ENCODE data around the gene PDS5A. TPM values are rescaled to one million over a fixed set of nuclear protein-coding genes. Genes with fewer than 3 reads are reported as not detected.

PDS5A gene
- polyA plus RNA-seq, 3 donors = 14.2 to 19.4 (median 17.7) TPM

GRCh38 chr4:39898015-39898414, 79.7 kb downstream of the PDS5A start:
- Mint-ChIP-seq H3K36me3 (peaks cover 76 to 90% of the 10 kb centered on the region in 2 donors), H3K4me3 (no peak overlapping the region), H3K4me1 (no peaks in the 10 kb centered on the region), H3K27me3 (ENCODE audit: low read depth in 3 of 3) (no peaks in the 10 kb centered on the region), H3K27ac (no peak overlapping the region), H3K9me3 (no peaks in the 10 kb centered on the region)
- Histone ChIP-seq H3K9me3 (replicated peaks in 1 of 2; ENCODE audit: control insufficient read depth in 1 of 2, insufficient read depth in 1 of 2, low read length in 2 of 2) (no peaks in the 10 kb centered on the region), H3K27ac (ENCODE audit: low read depth in 1 of 2, low read length in 2 of 2) (no peak overlapping the region), H3K9ac (ENCODE audit: insufficient read depth, low read length, poor library complexity, severe bottlenecking) (no peak overlapping the region), H3K4me3 (replicated peaks in 1 of 3; ENCODE audit: low read depth in 2 of 3, low read length in 3 of 3) (no peak overlapping the region), H3K27me3 (ENCODE audit: control insufficient read depth in 2 of 2, insufficient read depth in 2 of 2, low read length in 2 of 2) (no peaks in the 10 kb centered on the region), H3K4me1 (ENCODE audit: control insufficient read depth in 1 of 2, insufficient read depth in 2 of 2, low read length in 2 of 2) (no peaks in the 10 kb centered on the region), H2AFZ (ENCODE audit: insufficient read depth, low read depth, low read length, poor library complexity, severe bottlenecking) (no peak overlapping the region), H3K36me3 (replicated peaks in 1 of 2; ENCODE audit: control insufficient read depth in 1 of 2, insufficient read depth in 2 of 2, low read length in 2 of 2) (peaks cover 81 to 100% of the 10 kb centered on the region in 2 donors), H4K20me1 (ENCODE audit: insufficient read depth, low read length) (no peaks in the 10 kb centered on the region), H3K4me2 (replicated peaks; ENCODE audit: extremely low read depth, low read length, poor library complexity, severe bottlenecking) (no peak overlapping the region), H3K79me2 (ENCODE audit: insufficient read depth, low read length) (no peaks in the 10 kb centered on the region)
- intact Hi-C loops (cut with micrococcal nuclease) = no loop called here
- no peak for TF ChIP-seq CTCF (IDR thresholded peaks at IDR 0.05)
- WGBS (ENCODE audit: insufficient coverage) = no CpG with 5 or more reads among the region's 1 CpG
- no peak for DNase-seq

GRCh38 chr4:39893693-39894072, 84.0 kb downstream of the PDS5A start:
- Mint-ChIP-seq H3K27me3 (ENCODE audit: low read depth in 3 of 3) (no peaks in the 10 kb centered on the region), H3K36me3 (peaks cover 72 to 87% of the 10 kb centered on the region in 2 donors), H3K4me1 (no peaks in the 10 kb centered on the region), H3K27ac (peak overlapping the region in 1 of 7 donors; percentile 51), H3K9me3 (no peaks in the 10 kb centered on the region), H3K4me3 (no peak overlapping the region)
- WGBS (ENCODE audit: insufficient coverage) = no CpG with 5 or more reads among the region's 3 CpGs
- no peak overlapping the region for H3K4me2 ChIP-seq (replicated peaks; ENCODE audit: extremely low read depth, low read length, poor library complexity, severe bottlenecking)
- no peaks in the 10 kb centered on the region for H4K20me1 ChIP-seq (ENCODE audit: insufficient read depth, low read length)
- TF ChIP-seq CTCF (IDR thresholded peaks at IDR 0.05) = no peak
- no peaks in the 10 kb centered on the region for H3K9me3 ChIP-seq (replicated peaks in 1 of 2; ENCODE audit: control insufficient read depth in 1 of 2, insufficient read depth in 1 of 2, low read length in 2 of 2)
- no peaks in the 10 kb centered on the region for H3K4me1 ChIP-seq (ENCODE audit: control insufficient read depth in 1 of 2, insufficient read depth in 2 of 2, low read length in 2 of 2)
- H2AFZ ChIP-seq (ENCODE audit: insufficient read depth, low read depth, low read length, poor library complexity, severe bottlenecking) = no peak overlapping the region
- DNase-seq = no peak
- H3K4me3 ChIP-seq (replicated peaks in 1 of 3; ENCODE audit: low read depth in 2 of 3, low read length in 3 of 3) = no peak overlapping the region
- H3K27me3 ChIP-seq (ENCODE audit: control insufficient read depth in 2 of 2, insufficient read depth in 2 of 2, low read length in 2 of 2) = no peaks in the 10 kb centered on the region
- no peaks in the 10 kb centered on the region for H3K79me2 ChIP-seq (ENCODE audit: insufficient read depth, low read length)
- H3K27ac ChIP-seq (ENCODE audit: low read depth in 1 of 2, low read length in 2 of 2) = no peak overlapping the region
- H3K36me3 ChIP-seq (replicated peaks in 1 of 2; ENCODE audit: control insufficient read depth in 1 of 2, insufficient read depth in 2 of 2, low read length in 2 of 2) = peaks cover 64 to 98% of the 10 kb centered on the region in 2 donors
- intact Hi-C loops (cut with micrococcal nuclease) = no loop called here
- no peak overlapping the region for H3K9ac ChIP-seq (ENCODE audit: insufficient read depth, low read length, poor library complexity, severe bottlenecking)
